ENCODE results near the gene OPCML.

The OPCML gene

DNA sequence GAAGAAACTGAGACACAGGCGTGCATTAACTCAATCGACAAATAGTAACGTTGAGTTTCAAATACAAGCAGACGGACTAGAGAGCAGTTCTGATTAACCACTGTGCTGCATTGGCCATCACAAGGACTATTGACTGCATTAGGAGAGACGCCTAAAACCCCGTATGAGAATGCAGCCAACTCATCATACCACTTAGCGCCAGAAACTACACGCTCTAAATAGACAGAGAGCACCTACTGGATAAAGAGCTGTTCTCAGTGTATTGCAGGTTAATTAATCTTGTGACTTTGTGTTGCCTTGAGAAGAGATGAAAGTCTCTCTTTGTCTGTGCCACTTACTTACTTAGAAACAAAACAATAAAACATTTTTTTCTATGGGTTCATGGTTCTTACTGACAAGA is 484.0 kb downstream of the OPCML start:
- no peak for DNase-seq (ENCODE audit: extremely low read depth in 1 of 2, low read depth in 1 of 2)

DNA sequence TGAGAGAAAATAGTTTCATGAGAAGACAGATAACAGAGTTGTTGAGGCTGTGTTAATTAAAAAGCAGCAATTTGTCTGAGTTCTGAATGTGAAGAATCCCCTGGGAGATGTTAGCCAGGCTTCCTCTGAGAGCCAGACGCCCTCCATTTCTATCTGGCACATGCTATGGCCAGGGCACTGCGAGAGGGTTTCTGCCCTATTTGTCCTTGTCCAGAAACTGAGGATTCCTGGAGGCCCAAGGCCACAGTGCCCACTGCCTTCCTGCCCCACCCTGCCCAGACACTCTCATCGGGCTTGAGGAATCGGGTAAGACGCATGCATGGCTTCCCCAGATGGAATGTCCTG is 484.6 kb downstream of the OPCML start:
- DNase-seq (ENCODE audit: extremely low read depth in 1 of 2, low read depth in 1 of 2) = no peak

DNA sequence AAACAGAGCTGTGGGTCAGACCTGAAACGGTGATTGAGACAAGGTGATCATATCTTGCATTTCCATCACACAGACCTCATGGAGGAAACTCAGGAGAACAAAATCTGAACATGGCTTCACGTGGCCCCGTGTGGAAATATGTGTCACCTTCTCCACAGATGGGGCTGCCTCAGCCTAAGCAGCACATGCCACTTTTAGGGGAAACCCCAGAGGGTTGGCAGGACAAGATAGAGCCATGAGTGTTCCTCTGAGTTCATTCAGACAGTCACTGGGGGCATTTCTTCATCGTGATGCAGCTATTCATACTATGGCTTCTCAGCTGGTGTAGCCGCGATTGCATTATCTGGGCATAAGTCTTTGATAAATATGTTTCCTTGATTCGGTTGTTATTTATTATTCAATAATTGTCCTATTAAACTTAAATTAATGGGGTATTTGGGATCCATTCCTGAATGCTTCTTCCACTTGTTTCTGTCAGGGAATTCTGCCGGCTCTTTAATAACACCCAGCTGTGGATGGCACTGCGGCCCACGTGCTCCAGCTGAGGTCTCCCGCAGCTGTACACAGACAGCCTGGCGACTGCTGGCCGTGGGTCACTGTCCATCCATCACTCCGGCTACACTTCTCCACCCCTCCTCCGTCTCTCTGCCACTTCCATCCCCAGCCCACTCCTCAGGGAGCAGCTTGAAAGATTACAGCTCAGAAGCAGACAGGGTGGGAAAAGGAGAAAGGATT is 485.1 kb downstream of the OPCML start:
- no peak for DNase-seq (ENCODE audit: extremely low read depth in 1 of 2, low read depth in 1 of 2)

GRCh38 chr11:133046252-133046651 is 486.0 kb downstream of the OPCML start:
- DNase-seq (ENCODE audit: extremely low read depth in 1 of 2, low read depth in 1 of 2) = no peak

- no peak for DNase-seq (ENCODE audit: extremely low read depth in 1 of 2, low read depth in 1 of 2)
Measured at GRCh38 chr11:133041928-133042882, 490.1 kb downstream of the OPCML start.

DNA sequence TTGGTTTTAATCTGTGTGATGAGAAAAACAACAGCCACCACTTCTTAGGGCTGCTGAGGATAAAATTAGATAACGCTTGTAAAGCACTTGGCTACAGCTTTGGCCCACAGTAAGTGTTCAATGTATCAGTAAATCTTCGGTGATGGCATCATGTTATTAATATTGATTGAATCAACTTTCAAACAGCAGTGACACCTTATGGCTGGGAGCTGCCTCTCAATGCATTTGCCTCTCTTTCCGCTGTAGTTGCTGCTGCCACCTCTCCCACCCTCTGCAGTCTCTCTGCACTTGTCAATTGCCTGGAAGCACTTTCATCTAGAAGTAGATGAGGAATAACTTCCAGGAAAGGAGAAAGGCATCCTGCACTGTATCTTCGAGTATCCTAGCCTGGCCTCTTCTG is 491.1 kb downstream of the OPCML start:
- no peak for DNase-seq (ENCODE audit: extremely low read depth in 1 of 2, low read depth in 1 of 2)

DNA sequence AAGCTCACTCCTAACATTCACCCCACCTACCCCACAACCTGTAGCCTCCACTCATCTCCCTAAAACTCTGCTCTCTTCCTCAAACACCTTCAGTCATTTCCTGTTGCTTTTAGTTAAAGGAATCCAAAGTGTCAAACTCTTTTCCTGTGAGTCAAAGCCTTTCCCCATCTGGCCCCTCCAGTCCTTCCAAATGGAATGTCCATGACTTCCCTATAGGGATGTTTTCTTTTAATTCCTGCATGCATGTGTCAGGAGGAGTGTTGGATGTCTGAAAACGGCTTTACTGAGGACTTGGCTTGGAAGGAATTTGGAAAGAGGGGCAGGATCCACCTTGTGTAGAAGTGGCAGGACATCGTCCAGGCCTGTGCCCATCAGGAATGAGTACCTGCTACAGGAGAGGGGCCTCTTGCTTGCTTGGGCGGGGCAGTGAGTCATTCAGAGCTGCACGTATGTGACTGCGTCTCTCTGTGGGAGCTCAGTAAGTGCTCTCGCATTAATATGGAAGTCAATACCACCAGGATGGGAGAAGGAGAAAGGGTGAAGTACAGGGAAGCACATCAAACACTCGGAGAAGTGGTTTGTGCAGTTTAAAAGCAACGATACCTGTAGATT is 491.9 kb downstream of the OPCML start:
- DNase-seq (ENCODE audit: extremely low read depth in 1 of 2, low read depth in 1 of 2) = no peak

- no peak for DNase-seq (ENCODE audit: extremely low read depth in 1 of 2, low read depth in 1 of 2)
Measured at GRCh38 chr11:133038850-133039249, 493.5 kb downstream of the OPCML start.

GRCh38 chr11:133034929-133035328 is 497.4 kb downstream of the OPCML start:
- no peak for DNase-seq (ENCODE audit: extremely low read depth in 1 of 2, low read depth in 1 of 2)

GRCh38 chr11:133029107-133029506 is 503.2 kb downstream of the OPCML start:
- no peak for DNase-seq (ENCODE audit: extremely low read depth in 1 of 2, low read depth in 1 of 2)

- DNase-seq (ENCODE audit: extremely low read depth in 1 of 2, low read depth in 1 of 2) = no peak
Measured at GRCh38 chr11:133026952-133027351, 505.3 kb downstream of the OPCML start.

DNA sequence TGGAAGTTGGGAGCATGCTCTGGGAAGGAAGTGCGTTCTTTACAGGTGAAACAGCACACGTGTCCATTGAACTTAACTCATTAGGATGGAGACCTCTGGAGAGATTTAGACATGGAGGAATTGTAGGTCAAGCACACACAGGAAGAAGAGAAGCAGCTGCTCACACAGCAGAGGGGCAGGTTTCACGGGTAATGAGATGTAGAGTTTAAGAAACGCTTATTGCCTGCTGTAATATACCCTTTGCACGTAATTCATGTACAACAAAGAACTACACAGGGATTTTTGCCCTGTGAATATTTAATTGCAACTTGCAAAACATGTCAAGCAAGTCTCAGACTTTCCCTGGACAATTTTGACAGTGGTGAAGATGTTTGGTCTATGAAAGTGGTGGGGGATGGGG is 508.0 kb downstream of the OPCML start:
- no peak for DNase-seq (ENCODE audit: extremely low read depth in 1 of 2, low read depth in 1 of 2)

- DNase-seq (ENCODE audit: extremely low read depth in 1 of 2, low read depth in 1 of 2) = no peak
Measured at GRCh38 chr11:133023232-133023631, 509.1 kb downstream of the OPCML start.

GRCh38 chr11:133021553-133021952 is 510.7 kb downstream of the OPCML start:
- no peak for DNase-seq (ENCODE audit: extremely low read depth in 1 of 2, low read depth in 1 of 2)

DNA sequence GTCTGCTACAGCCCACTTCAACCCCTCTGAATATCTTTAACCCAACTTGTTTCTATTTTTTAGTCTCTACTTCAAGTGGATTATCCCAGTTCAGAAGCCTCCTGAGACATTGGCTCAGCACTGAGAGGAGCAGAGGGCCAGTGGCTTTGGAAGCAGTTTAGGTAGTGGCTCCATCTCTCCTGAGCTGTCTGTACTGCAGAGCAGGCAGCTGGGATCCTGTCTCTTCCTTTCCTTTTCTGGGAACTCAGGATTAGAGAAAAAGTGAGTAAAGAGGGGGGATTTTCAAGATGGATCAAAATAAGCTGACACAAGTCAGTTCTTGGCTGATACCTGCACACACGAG is 512.0 kb downstream of the OPCML start:
- DNase-seq (ENCODE audit: extremely low read depth in 1 of 2, low read depth in 1 of 2) = no peak

GRCh38 chr11:133019545-133020371 is 512.5 kb downstream of the OPCML start:
- no peak for DNase-seq (ENCODE audit: extremely low read depth in 1 of 2, low read depth in 1 of 2)

DNA sequence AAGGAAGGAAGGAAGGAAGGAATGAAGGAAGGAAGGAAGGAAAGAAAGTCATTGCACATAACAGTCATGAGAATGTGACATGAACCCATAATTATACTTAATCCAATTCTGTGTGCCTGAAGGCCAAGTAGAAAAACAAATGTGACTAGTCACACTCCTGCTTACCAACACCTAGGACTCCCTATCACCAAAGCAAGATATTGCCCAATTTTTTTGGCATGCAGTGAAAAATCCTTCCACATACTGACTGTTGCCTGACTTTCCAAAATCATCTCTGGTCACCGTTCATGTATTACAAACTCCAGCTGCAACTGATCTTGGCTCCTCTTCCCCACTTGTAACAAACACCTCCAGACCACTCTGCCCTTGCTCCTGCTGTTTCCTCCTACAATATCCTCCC is 516.8 kb downstream of the OPCML start:
- DNase-seq (ENCODE audit: extremely low read depth in 1 of 2, low read depth in 1 of 2) = no peak

GRCh38 chr11:133014337-133014736 is 518.0 kb downstream of the OPCML start:
- DNase-seq (ENCODE audit: extremely low read depth in 1 of 2, low read depth in 1 of 2) = no peak

DNA sequence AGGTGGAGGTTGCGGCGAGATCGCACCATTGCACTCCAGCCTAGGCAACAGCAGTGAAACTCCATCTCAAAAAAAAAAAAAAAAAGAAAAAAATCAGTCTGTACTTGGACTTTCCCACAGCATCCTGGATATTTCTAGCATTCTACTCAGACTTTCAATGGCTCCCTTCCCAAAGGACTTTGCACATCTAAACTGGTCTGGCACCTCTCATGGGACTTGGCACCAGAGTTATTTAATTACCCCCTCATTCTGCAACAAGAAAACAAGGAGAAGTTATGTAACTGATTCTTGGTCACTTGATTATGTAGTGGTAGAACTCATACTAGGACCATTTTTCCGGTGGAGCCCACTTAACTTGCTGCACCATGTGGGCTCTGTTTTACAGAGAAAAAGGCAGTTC is 519.5 kb downstream of the OPCML start:
- no peak for DNase-seq (ENCODE audit: extremely low read depth in 1 of 2, low read depth in 1 of 2)

DNA sequence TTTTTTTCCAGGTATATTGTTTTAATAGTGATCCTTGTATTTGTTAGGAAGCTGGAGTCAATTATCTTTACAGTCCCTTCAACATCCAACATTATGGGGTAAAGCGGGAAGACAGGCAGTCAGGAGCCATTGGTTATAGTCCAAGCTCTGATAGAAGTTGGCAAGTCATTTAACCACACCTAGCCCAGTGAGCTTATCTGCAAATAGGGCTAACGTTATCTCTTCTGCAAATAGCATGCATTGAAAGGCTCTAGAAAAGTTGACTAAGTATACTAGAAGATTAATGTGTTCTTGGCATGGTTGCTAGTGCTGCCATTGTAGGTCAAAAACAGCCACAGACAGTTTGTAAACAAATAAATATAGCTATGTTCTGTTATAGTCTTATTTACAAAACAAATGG is 520.7 kb downstream of the OPCML start:
- DNase-seq (ENCODE audit: extremely low read depth in 1 of 2, low read depth in 1 of 2) = no peak

DNA sequence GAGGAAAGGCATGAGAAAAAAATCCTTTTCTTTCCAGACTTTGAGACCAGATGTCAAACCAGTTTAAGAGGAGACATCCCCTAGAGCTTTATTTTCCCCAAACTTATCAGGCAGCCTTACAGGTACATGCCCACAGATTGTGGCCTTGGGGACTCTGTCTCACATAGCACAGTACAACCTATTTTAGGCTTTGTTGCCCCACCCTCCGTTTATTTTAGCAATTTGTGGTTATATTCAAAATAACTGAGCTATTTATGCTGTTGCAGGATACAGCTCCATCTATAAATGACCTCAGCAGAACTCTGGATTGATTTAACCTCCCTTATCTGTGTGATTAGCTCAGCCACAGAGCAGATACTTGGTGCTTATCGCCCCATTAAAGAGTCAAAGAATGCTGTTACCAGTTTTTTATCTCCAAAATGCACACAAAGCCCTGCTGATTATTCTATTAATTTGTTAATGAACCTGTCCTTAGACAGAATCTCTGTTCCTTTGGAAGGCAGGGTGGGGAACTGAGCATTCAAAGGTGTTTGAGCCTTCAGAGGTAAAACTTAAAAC is 525.2 kb downstream of the OPCML start:
- no peak for DNase-seq (ENCODE audit: extremely low read depth in 1 of 2, low read depth in 1 of 2)
